AG09309 (cell line): Measurements from ENCODE around the gene APOL1.

Experiments
- DNase-seq: peaks from one replicate; pipeline ENCODE4 v3.0.0-alpha.2; 2010; ENCODE audit warnings: low read depth
- H3K4me3 ChIP-seq: 2 replicates; pipeline ENCODE4 v1.5.1; 2011; ENCODE audit warnings: mild to moderate bottlenecking, low read depth, low read length, moderate library complexity; ENCODE audit not compliant: control insufficient read depth
- TF ChIP-seq, protein P1 (sequence below): IDR thresholded peaks from 2 replicates; pipeline ENCODE4 v1.5.1; 2011; ENCODE audit warnings: mild to moderate bottlenecking, low read depth, low read length, inconsistent platforms; ENCODE audit not compliant: insufficient read depth, control insufficient read depth; ENCODE audit errors: missing control alignments

Gene APOL1

DNA sequence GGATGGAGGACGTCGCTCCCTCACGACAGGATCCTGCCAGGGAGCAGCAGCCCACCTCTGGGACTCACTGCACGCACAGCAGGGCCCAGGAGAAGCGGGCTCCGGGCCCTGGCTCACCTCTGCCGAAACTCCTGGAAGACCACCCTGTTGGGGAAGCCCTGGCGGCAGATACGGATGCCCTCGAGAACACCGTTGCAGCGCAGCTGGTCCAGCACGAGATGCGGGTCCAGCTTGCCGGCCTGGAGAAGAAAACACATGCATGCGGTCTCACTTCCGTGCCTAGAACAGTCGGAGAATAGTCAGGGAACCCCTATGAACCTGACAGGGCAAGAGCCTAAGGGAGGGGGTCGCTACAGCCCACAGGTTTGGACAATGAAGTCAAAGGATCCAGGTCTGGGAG is 52.9 kb downstream of the APOL1 start:
- DNase-seq, result no peak
- TF ChIP-seq, protein P1, sequence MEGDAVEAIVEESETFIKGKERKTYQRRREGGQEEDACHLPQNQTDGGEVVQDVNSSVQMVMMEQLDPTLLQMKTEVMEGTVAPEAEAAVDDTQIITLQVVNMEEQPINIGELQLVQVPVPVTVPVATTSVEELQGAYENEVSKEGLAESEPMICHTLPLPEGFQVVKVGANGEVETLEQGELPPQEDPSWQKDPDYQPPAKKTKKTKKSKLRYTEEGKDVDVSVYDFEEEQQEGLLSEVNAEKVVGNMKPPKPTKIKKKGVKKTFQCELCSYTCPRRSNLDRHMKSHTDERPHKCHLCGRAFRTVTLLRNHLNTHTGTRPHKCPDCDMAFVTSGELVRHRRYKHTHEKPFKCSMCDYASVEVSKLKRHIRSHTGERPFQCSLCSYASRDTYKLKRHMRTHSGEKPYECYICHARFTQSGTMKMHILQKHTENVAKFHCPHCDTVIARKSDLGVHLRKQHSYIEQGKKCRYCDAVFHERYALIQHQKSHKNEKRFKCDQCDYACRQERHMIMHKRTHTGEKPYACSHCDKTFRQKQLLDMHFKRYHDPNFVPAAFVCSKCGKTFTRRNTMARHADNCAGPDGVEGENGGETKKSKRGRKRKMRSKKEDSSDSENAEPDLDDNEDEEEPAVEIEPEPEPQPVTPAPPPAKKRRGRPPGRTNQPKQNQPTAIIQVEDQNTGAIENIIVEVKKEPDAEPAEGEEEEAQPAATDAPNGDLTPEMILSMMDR, result no peak

DNA sequence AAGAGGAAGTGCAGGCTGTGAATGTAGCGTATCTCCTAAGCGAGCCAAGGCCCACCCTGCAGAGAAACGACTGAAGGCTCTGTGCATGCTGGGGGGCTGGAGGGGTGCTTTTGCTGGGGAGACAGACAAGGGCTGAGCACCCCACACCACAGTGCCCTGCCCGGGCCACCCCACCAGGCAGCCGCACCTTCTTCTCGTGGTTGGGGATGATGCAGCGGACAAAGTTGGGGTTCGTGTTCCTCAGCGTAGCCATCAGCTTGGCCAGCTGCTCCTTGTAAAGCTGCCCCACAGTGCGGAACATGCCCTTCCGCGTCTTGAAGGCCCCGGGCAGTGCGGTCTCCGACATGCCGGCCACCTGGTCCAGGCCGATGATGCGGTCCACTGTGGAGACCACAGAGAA is 53.3 kb downstream of the APOL1 start:
- TF ChIP-seq, protein P1, result no peak
- H3K4me3 ChIP-seq, result no peak overlapping the region
- no peak for DNase-seq

More for the DNA sequence above, 52.9 kb downstream of the APOL1 start:
- H3K4me3 ChIP-seq, result no peak overlapping the region

DNA sequence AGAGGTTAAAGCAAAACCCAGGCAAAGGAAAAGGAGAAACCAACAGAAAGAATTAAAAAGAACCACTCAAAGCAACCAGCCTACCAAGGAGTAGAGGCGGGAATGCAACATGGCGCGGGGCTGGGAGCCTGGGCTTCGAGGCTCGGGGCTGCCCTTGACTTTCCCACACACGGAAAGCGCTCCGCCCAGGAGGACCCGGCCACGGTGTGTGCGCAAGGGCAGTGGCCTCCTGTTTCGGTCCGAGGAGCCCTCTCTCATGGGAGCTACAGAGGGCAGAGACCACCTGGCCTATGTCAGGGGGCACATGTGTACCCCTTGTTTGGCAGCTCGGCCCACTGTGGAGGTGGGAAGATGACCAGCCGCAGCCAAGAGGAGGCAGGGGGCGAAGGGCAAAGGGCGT is 55.9 kb downstream of the APOL1 start:
- DNase-seq, result no peak
- H3K4me3 ChIP-seq, result no peak overlapping the region
- TF ChIP-seq, protein P1, result no peak

DNA sequence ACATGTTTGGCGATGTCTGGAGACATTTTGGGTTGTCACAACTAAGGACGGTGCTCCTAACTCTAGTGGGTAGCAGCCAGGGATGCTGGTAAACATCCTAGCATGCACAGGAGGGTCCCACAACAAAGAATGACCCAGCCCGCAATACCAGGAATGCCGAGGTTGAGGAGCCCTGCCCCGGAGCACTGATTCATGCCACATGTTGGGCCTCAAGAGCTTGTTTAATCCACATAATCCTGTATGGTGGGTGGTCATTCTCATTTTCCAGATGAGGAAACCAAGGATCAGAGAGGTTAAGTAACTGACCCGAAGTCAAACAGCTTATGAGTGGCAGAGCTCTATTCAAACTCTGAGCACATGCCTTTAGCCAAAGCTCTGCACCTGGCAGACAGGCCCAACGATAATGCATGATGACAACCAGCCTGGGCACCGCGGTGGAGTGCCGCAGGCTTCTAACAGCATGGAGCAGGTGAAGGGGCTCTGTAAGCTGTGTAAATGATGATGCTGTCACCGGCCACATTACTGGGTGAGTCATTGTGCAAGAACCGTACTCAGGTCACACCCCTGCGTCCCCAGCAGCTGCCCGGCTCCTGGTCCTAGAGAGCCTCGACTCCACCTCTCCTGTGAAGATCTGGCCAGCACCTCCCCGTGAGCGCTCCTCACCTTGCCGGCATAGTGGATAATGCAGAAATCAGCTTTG is 58.6 kb downstream of the APOL1 start:
- no peak for DNase-seq
- H3K4me3 ChIP-seq, result no peak overlapping the region
- TF ChIP-seq, protein P1, result no peak

DNA sequence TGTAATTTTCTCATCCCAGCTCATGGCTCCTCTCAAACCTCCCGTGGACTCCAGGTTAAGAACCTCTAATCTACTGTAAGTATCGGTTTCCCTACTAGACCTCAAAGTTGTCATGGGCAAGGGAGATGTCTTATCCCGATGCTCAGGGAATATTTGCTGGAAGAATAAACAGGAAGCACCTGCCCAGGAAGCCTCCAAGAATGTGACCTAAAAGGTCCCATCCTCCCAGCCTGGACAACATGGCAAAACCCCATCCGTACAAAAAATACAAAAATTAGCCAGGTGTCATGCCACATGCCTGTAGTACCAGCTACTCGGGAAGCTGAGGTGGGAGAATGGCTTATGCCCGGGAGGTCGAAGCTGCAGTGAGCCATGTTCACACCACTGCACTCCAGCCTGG is 62.4 kb downstream of the APOL1 start:
- H3K4me3 ChIP-seq, result no peak overlapping the region
- DNase-seq, result no peak
- TF ChIP-seq, protein P1, result no peak

DNA sequence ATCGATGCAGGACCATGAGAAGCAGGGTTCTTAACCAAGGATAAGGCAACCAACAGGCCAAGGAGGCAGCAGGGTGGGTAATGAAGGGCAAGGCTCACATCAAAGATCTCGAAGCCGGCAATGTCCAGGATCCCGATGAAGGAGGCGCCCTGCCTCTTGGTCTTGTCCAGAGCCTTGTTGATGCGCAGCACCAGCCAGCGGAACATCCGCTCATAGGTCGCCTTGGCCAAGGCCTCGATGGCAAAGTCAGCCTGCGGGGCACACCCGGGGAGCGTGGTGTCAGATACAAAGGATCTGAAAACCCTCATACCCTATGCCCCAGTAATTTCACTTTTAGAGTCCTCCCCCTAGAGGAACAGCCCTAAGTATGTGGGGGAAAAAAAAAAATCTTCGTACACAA is 63.5 kb downstream of the APOL1 start:
- no peak for DNase-seq
- no peak overlapping the region for H3K4me3 ChIP-seq
- TF ChIP-seq, protein P1, result no peak
